ENCODE measurements around the gene IFNA14. TPM values are rescaled to one million over a fixed set of nuclear protein-coding genes. Genes with fewer than 3 reads are reported as not detected.
"Not testable (repeated sequence)": the region's sequence is repeated elsewhere in the genome, so short reads cannot be mapped to it uniquely, and the experiment has no call there.

Gene IFNA14
- total RNA-seq, 4 donors from 2014 or later: not detected

DNA sequence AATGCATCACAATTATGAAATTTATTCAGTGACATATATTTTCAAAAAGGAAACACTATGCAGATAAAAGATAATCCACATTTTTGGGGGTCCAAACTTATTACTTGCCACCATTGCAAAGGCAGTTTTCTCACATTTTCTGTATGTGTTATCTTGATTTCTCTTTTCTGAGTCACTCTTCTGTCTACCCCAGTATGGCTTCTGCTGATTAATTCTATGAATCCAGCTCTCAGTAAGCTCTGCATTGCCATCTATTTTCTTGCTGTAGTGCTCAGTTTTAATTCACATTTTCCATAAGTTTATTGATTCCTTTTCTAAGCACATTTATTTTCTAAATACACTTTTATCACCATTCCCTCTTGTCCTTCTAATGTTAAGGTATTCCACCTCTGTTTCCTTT is 34.6 kb downstream of the IFNA14 start:
- no peak for DNase-seq (ENCODE audit: low spot score in 2 of 2)
- intact Hi-C loops (cut with DNase I; ENCODE audit: low total_unique reads): no loop called here
- TF ChIP-seq POLR2A (IDR thresholded peaks at IDR 0.05): no peak
- TF ChIP-seq, protein P1, sequence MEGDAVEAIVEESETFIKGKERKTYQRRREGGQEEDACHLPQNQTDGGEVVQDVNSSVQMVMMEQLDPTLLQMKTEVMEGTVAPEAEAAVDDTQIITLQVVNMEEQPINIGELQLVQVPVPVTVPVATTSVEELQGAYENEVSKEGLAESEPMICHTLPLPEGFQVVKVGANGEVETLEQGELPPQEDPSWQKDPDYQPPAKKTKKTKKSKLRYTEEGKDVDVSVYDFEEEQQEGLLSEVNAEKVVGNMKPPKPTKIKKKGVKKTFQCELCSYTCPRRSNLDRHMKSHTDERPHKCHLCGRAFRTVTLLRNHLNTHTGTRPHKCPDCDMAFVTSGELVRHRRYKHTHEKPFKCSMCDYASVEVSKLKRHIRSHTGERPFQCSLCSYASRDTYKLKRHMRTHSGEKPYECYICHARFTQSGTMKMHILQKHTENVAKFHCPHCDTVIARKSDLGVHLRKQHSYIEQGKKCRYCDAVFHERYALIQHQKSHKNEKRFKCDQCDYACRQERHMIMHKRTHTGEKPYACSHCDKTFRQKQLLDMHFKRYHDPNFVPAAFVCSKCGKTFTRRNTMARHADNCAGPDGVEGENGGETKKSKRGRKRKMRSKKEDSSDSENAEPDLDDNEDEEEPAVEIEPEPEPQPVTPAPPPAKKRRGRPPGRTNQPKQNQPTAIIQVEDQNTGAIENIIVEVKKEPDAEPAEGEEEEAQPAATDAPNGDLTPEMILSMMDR (IDR thresholded peaks at IDR 0.05): no peak
- no peak overlapping the region for H3K4me3 ChIP-seq (ENCODE audit: low read depth, poor library complexity, severe bottlenecking)

DNA sequence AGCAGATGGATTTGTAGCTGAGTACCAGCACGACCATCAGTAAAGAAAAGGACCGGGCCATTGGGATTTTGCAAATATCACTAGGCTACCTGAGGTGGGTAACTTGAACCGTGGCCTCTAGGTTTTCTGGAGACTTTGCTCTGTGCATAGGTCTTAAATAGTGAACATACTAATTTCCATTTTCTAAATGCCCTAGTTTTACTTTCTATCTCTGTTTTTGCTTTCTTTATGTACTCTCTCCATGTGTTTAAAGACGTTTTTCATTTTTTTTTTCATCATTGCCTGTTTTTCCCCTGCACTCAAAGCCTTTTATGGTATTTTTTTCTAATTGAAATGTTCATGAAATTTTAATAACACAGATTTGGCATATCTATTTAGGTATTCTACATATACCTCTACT is 37.7 kb downstream of the IFNA14 start, which contains the start of gene IFNA7:
Gene IFNA7, minus strand, starts transcription at position 101 of the 400 bp plus-strand sequence. Its CDS starts 40 bp downstream, at position 61.
- DNase-seq (ENCODE audit: low spot score in 2 of 2); intact Hi-C loops (cut with DNase I; ENCODE audit: low total_unique reads); H3K4me3 ChIP-seq (ENCODE audit: low read depth, poor library complexity, severe bottlenecking): not testable (repeated sequence)
- WGBS, 2 donors: 62 to 69% methylated on average over 4 of the region's 4 CpGs

DNA sequence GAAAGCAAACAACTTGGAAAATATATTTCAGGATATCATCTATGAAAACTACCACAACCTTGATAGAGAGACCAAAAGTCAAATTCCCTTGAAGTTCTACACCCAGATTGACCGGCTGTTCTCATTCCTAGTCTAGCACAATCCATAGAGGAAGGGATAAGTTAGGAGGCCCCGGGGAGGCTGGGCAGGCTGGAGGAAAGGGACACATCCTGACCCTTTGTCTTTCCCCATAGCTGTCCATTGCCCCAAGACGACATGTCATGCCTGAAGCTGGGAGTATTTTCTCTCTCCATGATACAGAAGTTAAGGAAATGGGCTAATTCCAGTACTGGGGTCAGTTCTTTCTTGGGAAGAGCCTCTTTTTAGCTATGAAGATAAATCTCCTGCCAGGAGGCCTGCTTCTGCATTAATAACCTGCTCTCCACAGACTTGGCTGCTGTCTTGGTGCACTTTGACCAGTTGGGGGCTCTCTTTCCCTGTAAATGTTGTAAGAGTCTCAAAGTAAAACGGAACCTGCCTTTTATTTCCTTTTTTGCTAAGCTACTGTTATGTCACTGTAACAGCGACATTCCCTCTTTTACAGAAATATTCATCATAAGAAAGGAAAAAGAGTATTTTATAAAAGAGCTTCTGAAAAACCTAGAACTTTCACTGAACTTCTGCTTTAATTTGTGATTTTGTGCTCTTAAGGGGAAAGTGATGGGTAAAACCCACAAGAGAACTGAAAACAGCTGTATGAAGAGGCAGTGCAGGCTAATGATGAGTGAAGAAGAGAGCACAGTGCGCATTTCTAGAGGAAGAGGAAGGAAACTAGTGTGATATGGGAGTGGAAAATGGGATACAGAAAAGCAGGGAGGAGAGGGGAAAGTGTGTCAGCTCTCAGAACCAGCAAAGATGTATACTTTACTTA is 44.7 kb downstream of the IFNA14 start:
- H3K4me3 ChIP-seq (ENCODE audit: low read depth, poor library complexity, severe bottlenecking): not testable (repeated sequence)

More for the DNA sequence above, 44.7 kb downstream of the IFNA14 start:
- WGBS, 2 donors: 36 to 51% methylated on average over 6 of the region's 6 CpGs
- intact Hi-C loops (cut with DNase I; ENCODE audit: low total_unique reads); DNase-seq (ENCODE audit: low spot score in 2 of 2): not testable (repeated sequence)

Other genes starting within 250 kb of the IFNA14 start
- gene HACD4, start 208.4 kb downstream of the IFNA14 start, total RNA-seq: 1 to 10 TPM; 1.0 to 3.8 (median 2.8) TPM
- not detected for gene IFNB1, start 162.1 kb downstream of the IFNA14 start, total RNA-seq
- gene IFNW1, start 98.2 kb downstream of the IFNA14 start, total RNA-seq: not detected
- gene IFNA21, start 73.3 kb downstream of the IFNA14 start, total RNA-seq: not detected
- gene IFNA4, start 52.4 kb downstream of the IFNA14 start, total RNA-seq: not detected
- not detected for gene IFNA7, start 37.8 kb downstream of the IFNA14 start, total RNA-seq
- gene IFNA10, start 32.9 kb downstream of the IFNA14 start, total RNA-seq: not detected
- gene IFNA16, start 22.7 kb downstream of the IFNA14 start, total RNA-seq: not detected
- not detected for gene IFNA17, start 11.8 kb downstream of the IFNA14 start, total RNA-seq
- gene IFNA5, start 65.3 kb upstream of the IFNA14 start, total RNA-seq: not detected
- gene KLHL9, start 95.4 kb upstream of the IFNA14 start, total RNA-seq: 10 to 100 TPM; 12.0 to 17.8 (median 15.3) TPM
- not detected for gene IFNA6, start 110.9 kb upstream of the IFNA14 start, total RNA-seq
- gene IFNA13, start 128.1 kb upstream of the IFNA14 start, total RNA-seq: not detected
- gene IFNA2, start 145.4 kb upstream of the IFNA14 start, total RNA-seq: not detected
- not detected for gene IFNA8, start 169.1 kb upstream of the IFNA14 start, total RNA-seq
- not detected for gene IFNA1, start 200.4 kb upstream of the IFNA14 start, total RNA-seq
- not detected for gene IFNE, start 242.3 kb upstream of the IFNA14 start, total RNA-seq

Measured in lower leg skin (tissue), 4 donors.